COLO668 (cell line): ENCODE measurements around the gene NUP205.
"Not testable (repeated sequence)": the region's sequence is repeated elsewhere in the genome, so short reads cannot be mapped to it uniquely, and the experiment has no call there.

Experiments
- DNase-seq: peaks from one replicate; lab custom pipeline; 2025; ENCODE audit not compliant: unreplicated experiment; lab: John Stamatoyannopoulos, UW

Gene NUP205

GRCh38 chr7:135666846-135667245 is 109.1 kb downstream of the NUP205 start:
- no peak for DNase-seq

GRCh38 chr7:135667626-135668025 is 109.9 kb downstream of the NUP205 start:
- DNase-seq: not testable (repeated sequence)

- not testable (repeated sequence) for DNase-seq
Observed at GRCh38 chr7:135668852-135669395, 111.2 kb downstream of the NUP205 start.

- no peak for DNase-seq
Observed at GRCh38 chr7:135669774-135670173, 112.1 kb downstream of the NUP205 start.

- DNase-seq: no peak
Observed at GRCh38 chr7:135670179-135670578, 112.5 kb downstream of the NUP205 start.

- peak; percentile 15 for DNase-seq
Observed at GRCh38 chr7:135672560-135673359, 115.0 kb downstream of the NUP205 start.

- no peak for DNase-seq
Observed at GRCh38 chr7:135673360-135673706, 115.6 kb downstream of the NUP205 start.

GRCh38 chr7:135678612-135679575 is 121.2 kb downstream of the NUP205 start:
- DNase-seq: no peak

- DNase-seq: no peak
Observed at GRCh38 chr7:135681762-135682161, 124.0 kb downstream of the NUP205 start.

- no peak for DNase-seq
Observed at GRCh38 chr7:135682191-135682590, 124.5 kb downstream of the NUP205 start.

- DNase-seq: no peak
Observed at GRCh38 chr7:135683609-135684008, 125.9 kb downstream of the NUP205 start.

GRCh38 chr7:135684136-135684535 is 126.4 kb downstream of the NUP205 start:
- DNase-seq: no peak

- no peak for DNase-seq
Observed at GRCh38 chr7:135684699-135685098, 127.0 kb downstream of the NUP205 start.

- no peak for DNase-seq
Observed at GRCh38 chr7:135685306-135686084, 127.8 kb downstream of the NUP205 start.

- DNase-seq: no peak
Observed at GRCh38 chr7:135687466-135687865, 129.7 kb downstream of the NUP205 start.

GRCh38 chr7:135690566-135690965 is 132.8 kb downstream of the NUP205 start:
- no peak for DNase-seq

GRCh38 chr7:135692055-135692454 is 134.3 kb downstream of the NUP205 start:
- DNase-seq: no peak

- DNase-seq: not testable (repeated sequence)
Observed at GRCh38 chr7:135692606-135693005, 134.9 kb downstream of the NUP205 start.

- no peak for DNase-seq
Observed at GRCh38 chr7:135693558-135693957, 135.8 kb downstream of the NUP205 start.

- no peak for DNase-seq
Observed at GRCh38 chr7:135697276-135698049, 139.7 kb downstream of the NUP205 start.
